ENCODE results near the gene SMG6. TPM values are rescaled to one million over a fixed set of nuclear protein-coding genes. Genes with fewer than 3 reads are reported as not detected.

Gene SMG6
- total RNA-seq, 1 donor from 2014 or later, result 9.2 TPM

DNA sequence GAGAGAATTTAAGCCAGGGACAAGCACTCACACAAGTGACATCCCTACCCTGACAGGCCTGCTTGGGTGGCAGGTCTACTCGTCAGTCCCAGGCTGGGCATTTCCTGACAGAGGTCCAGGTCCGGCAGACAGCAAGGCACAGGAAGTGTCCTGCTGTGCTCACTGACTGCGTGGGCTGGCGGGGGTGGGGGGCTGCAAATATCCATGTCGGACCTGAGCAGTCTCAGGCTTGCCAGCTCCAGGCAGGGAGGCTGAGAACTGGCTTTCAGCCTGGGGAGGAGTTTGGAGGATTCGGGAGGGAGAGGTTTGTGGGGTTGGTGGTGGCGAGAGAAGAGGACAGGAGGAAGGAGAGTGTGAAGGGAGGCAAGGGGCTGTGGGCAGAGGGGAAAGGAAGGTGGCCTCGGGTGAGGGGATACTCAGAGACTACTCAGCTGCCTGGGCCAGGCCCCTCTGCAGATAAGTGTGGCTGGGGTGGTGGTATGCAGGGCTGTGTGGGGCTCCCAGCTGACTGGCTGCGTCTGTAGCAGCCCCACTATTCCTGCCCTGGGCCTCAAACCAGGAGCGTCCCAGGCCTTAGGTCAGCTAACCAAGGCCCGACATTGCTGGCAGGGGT is 240.9 kb downstream of the SMG6 start:
- H3K27me3 ChIP-seq (ENCODE audit: control insufficient read depth, insufficient read depth, low read length), result no peaks in the 10 kb centered on the region
- DNase-seq (ENCODE audit: low read depth) (no peak), FAIRE-seq (peak; percentile 18)
- H3K36me3 ChIP-seq (ENCODE audit: control insufficient read depth, insufficient read depth, low read length), result peaks cover 22% of the 10 kb centered on the region
- TF ChIP-seq, protein P1, sequence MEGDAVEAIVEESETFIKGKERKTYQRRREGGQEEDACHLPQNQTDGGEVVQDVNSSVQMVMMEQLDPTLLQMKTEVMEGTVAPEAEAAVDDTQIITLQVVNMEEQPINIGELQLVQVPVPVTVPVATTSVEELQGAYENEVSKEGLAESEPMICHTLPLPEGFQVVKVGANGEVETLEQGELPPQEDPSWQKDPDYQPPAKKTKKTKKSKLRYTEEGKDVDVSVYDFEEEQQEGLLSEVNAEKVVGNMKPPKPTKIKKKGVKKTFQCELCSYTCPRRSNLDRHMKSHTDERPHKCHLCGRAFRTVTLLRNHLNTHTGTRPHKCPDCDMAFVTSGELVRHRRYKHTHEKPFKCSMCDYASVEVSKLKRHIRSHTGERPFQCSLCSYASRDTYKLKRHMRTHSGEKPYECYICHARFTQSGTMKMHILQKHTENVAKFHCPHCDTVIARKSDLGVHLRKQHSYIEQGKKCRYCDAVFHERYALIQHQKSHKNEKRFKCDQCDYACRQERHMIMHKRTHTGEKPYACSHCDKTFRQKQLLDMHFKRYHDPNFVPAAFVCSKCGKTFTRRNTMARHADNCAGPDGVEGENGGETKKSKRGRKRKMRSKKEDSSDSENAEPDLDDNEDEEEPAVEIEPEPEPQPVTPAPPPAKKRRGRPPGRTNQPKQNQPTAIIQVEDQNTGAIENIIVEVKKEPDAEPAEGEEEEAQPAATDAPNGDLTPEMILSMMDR (IDR thresholded peaks at IDR 0.05; ENCODE audit: insufficient read depth, low read length, severe bottlenecking), result no peak
- no peak overlapping the region for H3K4me3 ChIP-seq (ENCODE audit: low read depth, low read length)

DNA sequence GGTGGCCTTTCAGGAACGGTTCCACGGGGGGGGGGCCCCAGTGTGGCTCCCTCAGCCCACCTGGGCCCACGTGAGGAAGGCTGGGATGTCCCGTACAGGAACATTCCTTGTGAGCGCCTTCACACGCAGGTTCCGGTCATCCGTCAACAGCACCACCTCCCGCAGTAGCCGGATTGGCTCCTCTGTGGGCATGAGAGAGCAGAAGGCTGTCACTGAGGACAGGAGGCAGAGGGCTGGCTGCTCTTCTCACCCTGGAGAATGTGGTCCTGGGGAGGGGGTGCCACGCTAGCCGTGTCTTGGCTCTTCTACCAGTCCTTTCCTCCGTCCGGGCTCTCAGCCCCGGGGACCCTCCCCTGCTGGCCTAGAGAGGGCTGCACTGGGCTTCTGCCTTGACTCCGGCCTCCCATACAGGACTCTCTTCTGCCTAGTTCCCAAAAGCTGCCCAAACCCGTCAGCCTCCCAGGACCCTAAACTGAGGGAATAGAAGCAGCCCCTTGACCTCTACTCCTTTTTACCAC is 242.1 kb downstream of the SMG6 start:
- Histone ChIP-seq H3K4me3 (ENCODE audit: low read depth, low read length) (no peak overlapping the region), H3K27me3 (ENCODE audit: control insufficient read depth, insufficient read depth, low read length) (no peaks in the 10 kb centered on the region), H3K36me3 (ENCODE audit: control insufficient read depth, insufficient read depth, low read length) (peaks cover 21% of the 10 kb centered on the region)
- TF ChIP-seq, protein P1 (IDR thresholded peaks at IDR 0.05; ENCODE audit: insufficient read depth, low read length, severe bottlenecking), result no peak
- FAIRE-seq (no peak), DNase-seq (ENCODE audit: low read depth) (no peak)

DNA sequence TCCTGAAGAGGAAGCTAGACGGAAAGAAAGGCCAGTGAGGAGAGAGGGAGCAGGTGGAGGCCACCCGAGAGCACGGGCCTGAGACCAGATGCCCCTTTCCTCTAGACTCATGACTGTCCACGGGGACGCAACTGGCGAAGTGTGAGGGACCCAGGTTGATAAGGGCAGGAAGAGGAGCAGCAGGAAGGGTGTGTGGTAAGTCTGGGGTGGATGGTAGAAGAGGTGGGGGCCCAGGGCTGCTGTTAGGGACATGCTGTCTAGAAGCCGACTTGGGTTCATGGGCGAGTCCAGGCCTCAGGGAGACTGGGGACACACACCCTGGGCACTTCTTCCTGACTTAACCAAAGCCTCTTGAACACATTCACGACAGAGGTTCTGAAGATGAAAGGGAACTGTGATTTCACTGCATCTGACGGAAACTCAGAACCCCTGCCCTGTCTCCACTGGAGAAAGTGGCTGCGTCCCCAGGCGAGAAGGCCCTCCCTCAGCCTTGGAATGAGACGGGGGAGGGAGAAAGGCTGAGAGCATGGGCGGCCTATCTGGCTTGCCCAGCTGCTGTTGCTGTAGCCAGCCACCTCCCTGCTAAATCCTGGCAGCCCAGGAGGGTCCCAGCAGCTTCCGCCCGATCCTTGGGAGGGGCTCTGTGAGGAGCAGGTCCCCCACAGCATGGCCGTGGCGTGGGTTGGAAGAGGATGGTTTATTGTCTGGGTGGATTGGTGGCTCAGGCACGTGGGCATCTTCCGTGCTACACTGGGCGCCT is 242.7 kb downstream of the SMG6 start:
- FAIRE-seq, result no peak
- DNase-seq (ENCODE audit: low read depth), result no peak
- peaks cover 21% of the 10 kb centered on the region for H3K36me3 ChIP-seq (ENCODE audit: control insufficient read depth, insufficient read depth, low read length)
- H3K4me3 ChIP-seq (ENCODE audit: low read depth, low read length), result no peak overlapping the region
- TF ChIP-seq, protein P1 (IDR thresholded peaks at IDR 0.05; ENCODE audit: insufficient read depth, low read length, severe bottlenecking), result no peak
- H3K27me3 ChIP-seq (ENCODE audit: control insufficient read depth, insufficient read depth, low read length), result no peaks in the 10 kb centered on the region

DNA sequence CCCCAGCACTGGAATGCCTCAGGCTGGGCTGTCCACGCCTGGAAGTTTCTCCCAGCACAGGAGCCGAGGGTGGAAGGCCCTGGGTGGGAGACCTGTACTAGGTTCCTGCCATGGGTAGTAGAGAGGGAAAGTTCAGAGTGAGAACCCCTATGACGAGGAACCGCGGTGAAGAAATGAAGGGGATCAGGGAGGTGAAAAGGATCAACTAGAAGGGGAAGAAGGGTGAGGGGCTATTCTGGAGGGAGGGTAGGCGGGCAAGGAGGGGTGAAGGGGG is 243.3 kb downstream of the SMG6 start:
- H3K27me3 ChIP-seq (ENCODE audit: control insufficient read depth, insufficient read depth, low read length), result no peaks in the 10 kb centered on the region
- DNase-seq (ENCODE audit: low read depth), result no peak
- TF ChIP-seq, protein P1 (IDR thresholded peaks at IDR 0.05; ENCODE audit: insufficient read depth, low read length, severe bottlenecking), result no peak
- no peak for FAIRE-seq
- H3K36me3 ChIP-seq (ENCODE audit: control insufficient read depth, insufficient read depth, low read length), result peaks cover 21% of the 10 kb centered on the region
- no peak overlapping the region for H3K4me3 ChIP-seq (ENCODE audit: low read depth, low read length)

DNA sequence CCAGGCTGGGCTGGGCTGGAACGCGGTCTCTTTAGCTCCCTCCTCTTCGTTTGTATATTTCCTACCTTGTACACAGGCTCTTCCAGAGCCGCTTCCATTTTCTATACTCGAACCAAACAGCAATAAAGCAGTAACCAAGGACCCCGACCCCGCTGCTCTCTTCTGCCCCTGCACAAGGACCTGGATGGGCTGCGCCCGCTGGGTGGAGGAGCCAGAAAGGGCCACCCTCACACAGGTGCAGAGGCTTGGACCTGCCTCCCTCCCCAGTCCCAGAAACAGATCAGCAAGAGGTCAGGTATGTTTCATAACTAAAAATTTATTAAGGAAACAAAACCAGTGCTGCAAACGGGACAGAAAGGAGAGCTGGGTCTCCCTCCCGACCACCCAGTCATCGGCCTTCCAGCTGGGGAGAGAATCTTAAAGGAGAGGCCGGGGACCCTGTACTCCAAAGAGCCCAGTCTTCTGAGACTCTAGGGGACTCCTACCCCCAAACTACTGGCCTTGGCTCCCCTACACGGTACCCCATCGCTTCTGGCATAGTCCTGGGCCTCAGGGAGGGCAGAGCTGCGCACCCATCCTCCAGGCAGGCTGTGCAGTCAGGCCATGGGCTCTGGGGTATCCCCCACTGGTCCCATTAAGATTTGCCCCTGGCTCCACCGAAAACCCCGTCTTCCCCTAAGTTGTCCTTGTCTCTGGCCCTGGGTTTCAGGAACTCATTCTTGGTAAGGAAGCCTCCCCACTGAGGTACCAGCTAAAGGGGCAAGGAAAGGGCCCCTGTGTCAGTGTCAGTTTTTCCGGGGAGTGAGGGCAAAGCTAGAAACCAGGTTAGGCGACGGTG is 243.8 kb downstream of the SMG6 start:
- Histone ChIP-seq H3K27me3 (ENCODE audit: control insufficient read depth, insufficient read depth, low read length) (no peaks in the 10 kb centered on the region), H3K36me3 (ENCODE audit: control insufficient read depth, insufficient read depth, low read length) (peaks cover 17% of the 10 kb centered on the region), H3K4me3 (ENCODE audit: low read depth, low read length) (no peak overlapping the region)
- no peak for FAIRE-seq
- no peak for DNase-seq (ENCODE audit: low read depth)
- TF ChIP-seq, protein P1 (IDR thresholded peaks at IDR 0.05; ENCODE audit: insufficient read depth, low read length, severe bottlenecking), result no peak

Data from bronchial epithelial cell (primary cell).